ENCODE data around the gene SRP14.

SRP14 gene

GRCh38 chr15:40011303-40011702 is 27.7 kb downstream of the SRP14 start:
- peaks cover 3% of the 10 kb centered on the region for H3K36me3 ChIP-seq (ENCODE audit: control insufficient read depth, insufficient read depth, low read length)
- no peak overlapping the region for H3K4me3 ChIP-seq (replicated peaks; ENCODE audit: low read depth, low read length)
- TF ChIP-seq CTCF (IDR thresholded peaks at IDR 0.05; ENCODE audit: insufficient read depth, low read length, poor library complexity, severe bottlenecking): no peak
- DNase-seq (ENCODE audit: extremely low read depth, insufficient read length): no peak
- no peaks in the 10 kb centered on the region for H3K27me3 ChIP-seq (replicated peaks; ENCODE audit: control insufficient read depth, insufficient read depth, low read length)

GRCh38 chr15:40010686-40011085 is 28.3 kb downstream of the SRP14 start:
- Histone ChIP-seq H3K27me3 (replicated peaks; ENCODE audit: control insufficient read depth, insufficient read depth, low read length) (no peaks in the 10 kb centered on the region), H3K36me3 (ENCODE audit: control insufficient read depth, insufficient read depth, low read length) (peaks cover 3% of the 10 kb centered on the region), H3K4me3 (replicated peaks; ENCODE audit: low read depth, low read length) (no peak overlapping the region)
- TF ChIP-seq CTCF (IDR thresholded peaks at IDR 0.05; ENCODE audit: insufficient read depth, low read length, poor library complexity, severe bottlenecking): no peak
- DNase-seq (ENCODE audit: extremely low read depth, insufficient read length): no peak

- TF ChIP-seq CTCF (IDR thresholded peaks at IDR 0.05; ENCODE audit: insufficient read depth, low read length, poor library complexity, severe bottlenecking): no peak
- no peaks in the 10 kb centered on the region for H3K27me3 ChIP-seq (replicated peaks; ENCODE audit: control insufficient read depth, insufficient read depth, low read length)
- no peak overlapping the region for H3K4me3 ChIP-seq (replicated peaks; ENCODE audit: low read depth, low read length)
- no peak for DNase-seq (ENCODE audit: extremely low read depth, insufficient read length)
- H3K36me3 ChIP-seq (ENCODE audit: control insufficient read depth, insufficient read depth, low read length): peaks cover 3% of the 10 kb centered on the region
Observed at GRCh38 chr15:40008061-40008765, 30.8 kb downstream of the SRP14 start.

- H3K36me3 ChIP-seq (ENCODE audit: control insufficient read depth, insufficient read depth, low read length): peaks cover 3% of the 10 kb centered on the region
- DNase-seq (ENCODE audit: extremely low read depth, insufficient read length): no peak
- TF ChIP-seq CTCF (IDR thresholded peaks at IDR 0.05; ENCODE audit: insufficient read depth, low read length, poor library complexity, severe bottlenecking): no peak
- H3K27me3 ChIP-seq (replicated peaks; ENCODE audit: control insufficient read depth, insufficient read depth, low read length): no peaks in the 10 kb centered on the region
- H3K4me3 ChIP-seq (replicated peaks; ENCODE audit: low read depth, low read length): no peak overlapping the region
Observed at GRCh38 chr15:40006646-40007045, 32.3 kb downstream of the SRP14 start.

- no peak for TF ChIP-seq CTCF (IDR thresholded peaks at IDR 0.05; ENCODE audit: insufficient read depth, low read length, poor library complexity, severe bottlenecking)
- no peak overlapping the region for H3K4me3 ChIP-seq (replicated peaks; ENCODE audit: low read depth, low read length)
- H3K27me3 ChIP-seq (replicated peaks; ENCODE audit: control insufficient read depth, insufficient read depth, low read length): no peaks in the 10 kb centered on the region
- peaks cover 4% of the 10 kb centered on the region for H3K36me3 ChIP-seq (ENCODE audit: control insufficient read depth, insufficient read depth, low read length)
- no peak for DNase-seq (ENCODE audit: extremely low read depth, insufficient read length)
Observed at GRCh38 chr15:40006003-40006402, 33.0 kb downstream of the SRP14 start.

All from GM06990 (cell line).